ENCODE results near the gene MARS1. TPM values are rescaled to one million over a fixed set of nuclear protein-coding genes. Genes with fewer than 3 reads are reported as not detected.

The MARS1 gene
- total and polyA plus RNA-seq, 8 donors: 92.5 to 168 (median 110) TPM

DNA sequence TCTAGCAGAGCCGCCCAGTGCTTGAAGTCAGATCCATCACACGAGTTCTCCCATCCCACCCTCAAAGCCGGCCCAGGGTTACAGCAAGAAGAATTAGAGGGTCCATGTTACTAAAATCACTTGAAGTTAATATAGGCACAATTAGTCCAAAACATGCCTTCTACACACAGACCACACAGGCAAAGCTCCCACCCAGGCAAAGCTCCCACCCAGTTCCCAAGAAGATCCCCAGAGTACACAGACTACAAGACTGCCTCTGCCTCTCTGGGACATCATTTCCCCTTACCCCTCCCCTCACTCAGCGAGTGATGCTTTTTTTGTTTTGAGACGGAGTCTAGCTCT, 25.0 kb upstream of the MARS1 start:
- no peak for DNase-seq
- no peaks in the 10 kb centered on the region for H3K9me3 ChIP-seq
- H3K4me3 ChIP-seq: peak overlapping the region in 1 of 2 donors; percentile 68
- TF ChIP-seq, protein P1, sequence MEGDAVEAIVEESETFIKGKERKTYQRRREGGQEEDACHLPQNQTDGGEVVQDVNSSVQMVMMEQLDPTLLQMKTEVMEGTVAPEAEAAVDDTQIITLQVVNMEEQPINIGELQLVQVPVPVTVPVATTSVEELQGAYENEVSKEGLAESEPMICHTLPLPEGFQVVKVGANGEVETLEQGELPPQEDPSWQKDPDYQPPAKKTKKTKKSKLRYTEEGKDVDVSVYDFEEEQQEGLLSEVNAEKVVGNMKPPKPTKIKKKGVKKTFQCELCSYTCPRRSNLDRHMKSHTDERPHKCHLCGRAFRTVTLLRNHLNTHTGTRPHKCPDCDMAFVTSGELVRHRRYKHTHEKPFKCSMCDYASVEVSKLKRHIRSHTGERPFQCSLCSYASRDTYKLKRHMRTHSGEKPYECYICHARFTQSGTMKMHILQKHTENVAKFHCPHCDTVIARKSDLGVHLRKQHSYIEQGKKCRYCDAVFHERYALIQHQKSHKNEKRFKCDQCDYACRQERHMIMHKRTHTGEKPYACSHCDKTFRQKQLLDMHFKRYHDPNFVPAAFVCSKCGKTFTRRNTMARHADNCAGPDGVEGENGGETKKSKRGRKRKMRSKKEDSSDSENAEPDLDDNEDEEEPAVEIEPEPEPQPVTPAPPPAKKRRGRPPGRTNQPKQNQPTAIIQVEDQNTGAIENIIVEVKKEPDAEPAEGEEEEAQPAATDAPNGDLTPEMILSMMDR (IDR thresholded peaks at IDR 0.05): peak in 1 of 2 donors; percentile 31
- intact Hi-C loops (cut with DNase I): no loop called here
- peaks cover 3 to 45% of the 10 kb centered on the region in 2 donors for H3K27me3 ChIP-seq
- peak overlapping the region in 1 of 2 donors; percentile 42 for H3K27ac ChIP-seq
- peaks cover 0 to 8% of the 10 kb centered on the region in 2 donors for H3K36me3 ChIP-seq
- no peak for ATAC-seq
- peaks cover 6 to 45% of the 10 kb centered on the region in 2 donors for H3K4me1 ChIP-seq

GRCh38 chr12:57464569-57464968, 23.3 kb upstream of the MARS1 start:
- intact Hi-C loops (cut with DNase I): no loop called here
- Histone ChIP-seq H3K4me1 (peaks cover 0 to 40% of the 10 kb centered on the region in 2 donors), H3K9me3 (no peaks in the 10 kb centered on the region), H3K36me3 (peaks cover 0 to 25% of the 10 kb centered on the region in 2 donors), H3K4me3 (no peak overlapping the region), H3K27me3 (peaks cover 3 to 48% of the 10 kb centered on the region in 2 donors), H3K27ac (no peak overlapping the region)
- DNase-seq: no peak
- TF ChIP-seq, protein P1 (IDR thresholded peaks at IDR 0.05): no peak
- no peak for ATAC-seq

- H3K27ac ChIP-seq: no peak overlapping the region
- TF ChIP-seq, protein P1 (IDR thresholded peaks at IDR 0.05): no peak
- no peak for ATAC-seq
These were observed 22.7 kb upstream of the MARS1 start for GRCh38 chr12:57465030-57465746.

DNA sequence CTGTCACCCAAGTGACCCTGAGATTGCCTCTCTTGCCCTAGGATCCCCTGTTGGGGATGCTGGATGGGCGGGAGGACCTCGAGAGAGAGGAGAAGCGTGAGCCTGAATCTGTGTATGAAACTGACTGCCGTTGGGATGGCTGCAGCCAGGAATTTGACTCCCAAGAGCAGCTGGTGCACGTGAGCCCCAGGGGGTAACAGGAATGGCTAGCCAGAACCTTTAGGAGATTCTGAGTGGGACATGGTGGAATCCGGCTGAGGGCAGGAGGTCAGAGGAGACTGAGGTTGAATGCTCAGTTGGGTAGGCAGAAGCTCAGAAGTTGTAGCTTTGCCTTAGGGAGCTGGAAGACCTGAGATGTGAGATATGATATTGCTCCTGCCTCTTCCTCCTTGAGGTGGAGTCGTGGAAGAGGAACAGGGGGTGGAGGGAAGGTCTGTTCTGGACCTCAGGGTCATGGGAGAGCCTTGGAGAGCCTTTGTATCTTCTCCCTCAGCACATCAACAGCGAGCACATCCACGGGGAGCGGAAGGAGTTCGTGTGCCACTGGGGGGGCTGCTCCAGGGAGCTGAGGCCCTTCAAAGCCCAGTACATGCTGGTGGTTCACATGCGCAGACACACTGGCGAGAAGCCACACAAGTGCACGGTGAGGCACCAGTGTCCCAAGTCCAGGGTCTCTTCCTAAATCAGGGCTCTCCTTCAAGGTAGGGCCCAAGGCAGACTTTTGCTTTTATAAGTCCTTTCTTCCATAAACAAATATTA, 21.9 kb upstream of the MARS1 start:
- DNase-seq (no peak), ATAC-seq (no peak)
- TF ChIP-seq, protein P1 (IDR thresholded peaks at IDR 0.05): no peak
- Histone ChIP-seq H3K4me3 (no peak overlapping the region), H3K4me1 (peaks cover 0 to 40% of the 10 kb centered on the region in 2 donors), H3K27me3 (peaks cover under 1 to 42% of the 10 kb centered on the region in 2 donors), H3K9me3 (no peaks in the 10 kb centered on the region), H3K36me3 (peaks cover 0 to 38% of the 10 kb centered on the region in 2 donors), H3K27ac (no peak overlapping the region)
- intact Hi-C loops (cut with DNase I): no loop called here

More at GRCh38 chr12:57465030-57465746, 22.7 kb upstream of the MARS1 start:
- Histone ChIP-seq H3K4me1 (peaks cover 0 to 40% of the 10 kb centered on the region in 2 donors), H3K36me3 (peaks cover 0 to 31% of the 10 kb centered on the region in 2 donors), H3K4me3 (no peak overlapping the region), H3K9me3 (no peaks in the 10 kb centered on the region), H3K27me3 (peaks cover 3 to 43% of the 10 kb centered on the region in 2 donors)
- no peak for DNase-seq
- intact Hi-C loops (cut with DNase I): no loop called here

All from left lung (tissue), 10 donors.